Lung microvascular endothelial cell (primary cell): ENCODE results near the gene ZNF318. TPM values are rescaled to one million over a fixed set of nuclear protein-coding genes. Genes with fewer than 3 reads are reported as not detected.
"Not testable (repeated sequence)": the region's sequence is repeated elsewhere in the genome, so short reads cannot be mapped to it uniquely, and the experiment has no call there.

ENCODE experiments used
- DNase-seq, 2 donors: peaks; one replicate each; pipeline versions ENCODE4 v3.0.0 to v3.0.0-alpha.2; 2010; ENCODE audit warnings: low read depth in 2 of 2
- total RNA-seq: library from RNA; depleted of rRNA; stranded (reverse); fragments of >200 nt; gene quantifications from 2 replicates; pipeline ENCODE4 v1.2.1, GENCODE V29; 2014

Gene ZNF318
- total RNA-seq, 1 donor from 2014 or later: 5.6 TPM

GRCh38 chr6:43336382-43336781 lies 33.1 kb downstream of the ZNF318 start:
- no peak for DNase-seq

GRCh38 chr6:43335469-43335868 lies 34.0 kb downstream of the ZNF318 start:
- no peak for DNase-seq

- DNase-seq: peak in 1 of 2 donors; percentile 66
Observed at GRCh38 chr6:43334466-43335095, 34.9 kb downstream of the ZNF318 start.

- DNase-seq: no peak
Observed at GRCh38 chr6:43331891-43332290, 37.6 kb downstream of the ZNF318 start.

GRCh38 chr6:43331470-43331869 lies 38.0 kb downstream of the ZNF318 start:
- DNase-seq: no peak

- DNase-seq: no peak
Observed at GRCh38 chr6:43328528-43328927, 40.9 kb downstream of the ZNF318 start.

- DNase-seq: no peak
Observed at GRCh38 chr6:43325876-43326275, 43.6 kb downstream of the ZNF318 start.

- DNase-seq: no peak
Observed at GRCh38 chr6:43318011-43318410, 51.4 kb downstream of the ZNF318 start.

GRCh38 chr6:43313813-43314212 lies 55.6 kb downstream of the ZNF318 start:
- DNase-seq: no peak

GRCh38 chr6:43311666-43312065 lies 57.8 kb downstream of the ZNF318 start:
- no peak for DNase-seq

GRCh38 chr6:43310624-43311023 lies 58.8 kb downstream of the ZNF318 start:
- DNase-seq: peak in 1 of 2 donors; percentile 14

GRCh38 chr6:43310134-43310533 lies 59.3 kb downstream of the ZNF318 start:
- DNase-seq: no peak

GRCh38 chr6:43308990-43309477 lies 60.4 kb downstream of the ZNF318 start:
- DNase-seq: no peak

- peak in 1 of 2 donors; percentile 31 for DNase-seq
Observed at GRCh38 chr6:43308101-43308989, 61.1 kb downstream of the ZNF318 start, which contains the start of gene CRIP3. CRIP3 (minus strand) TSS chr6:43308826; CDS start chr6:43308792, 34 bp downstream.

- no peak for DNase-seq
Observed at GRCh38 chr6:43307451-43308100, 61.9 kb downstream of the ZNF318 start.

GRCh38 chr6:43306086-43306485 lies 63.4 kb downstream of the ZNF318 start:
- DNase-seq: no peak

GRCh38 chr6:43304882-43305281 lies 64.6 kb downstream of the ZNF318 start:
- no peak for DNase-seq

GRCh38 chr6:43304361-43304760 lies 65.1 kb downstream of the ZNF318 start:
- no peak for DNase-seq

- DNase-seq: no peak
Observed at GRCh38 chr6:43303751-43304331, 65.6 kb downstream of the ZNF318 start.

GRCh38 chr6:43303006-43303405 lies 66.4 kb downstream of the ZNF318 start:
- DNase-seq: not testable (repeated sequence)

GRCh38 chr6:43302126-43302525 lies 67.3 kb downstream of the ZNF318 start:
- DNase-seq: no peak
